GM21381 (cell line): ENCODE results near the gene ZCRB1.
"Not testable (repeated sequence)": the region's sequence is repeated elsewhere in the genome, so short reads cannot be mapped to it uniquely, and the experiment has no call there.

Experiments
- ATAC-seq: cut with Tn5 transposase; IDR thresholded peaks from one replicate; pipeline ENCODE4 v1.9.1; 2021; ENCODE audit warnings: mild to moderate bottlenecking, moderate library complexity; ENCODE audit not compliant: unreplicated experiment

ZCRB1 gene

GRCh38 chr12:42325653-42326474, at the start of gene ZCRB1, which contains the start of gene PPHLN1:
Gene ZCRB1 (minus strand): TSS chr12:42326094. CDS start chr12:42324102, 1,992 bp downstream.
Gene PPHLN1 (plus strand): TSS chr12:42326167. CDS start chr12:42335903, 9,736 bp downstream.
- peak; percentile 93 for ATAC-seq

- no peak for ATAC-seq
Observed at GRCh38 chr12:42373669-42374068, 47.8 kb upstream of the ZCRB1 start.

GRCh38 chr12:42372154-42372791, 46.4 kb upstream of the ZCRB1 start:
- peak; percentile 77 for ATAC-seq

- no peak for ATAC-seq
Observed at GRCh38 chr12:42370013-42370412, 44.1 kb upstream of the ZCRB1 start.

GRCh38 chr12:42365486-42365885, 39.6 kb upstream of the ZCRB1 start:
- no peak for ATAC-seq

- ATAC-seq = no peak
Observed at GRCh38 chr12:42364692-42365091, 38.8 kb upstream of the ZCRB1 start.

- ATAC-seq = no peak
Observed at GRCh38 chr12:42362647-42363260, 36.9 kb upstream of the ZCRB1 start.

- ATAC-seq = no peak
Observed at GRCh38 chr12:42361909-42362646, 36.2 kb upstream of the ZCRB1 start.

- peak; percentile 79 for ATAC-seq
Observed at GRCh38 chr12:42360747-42361403, 35.0 kb upstream of the ZCRB1 start.

GRCh38 chr12:42356344-42356743, 30.4 kb upstream of the ZCRB1 start:
- no peak for ATAC-seq

- not testable (repeated sequence) for ATAC-seq
Observed at GRCh38 chr12:42350021-42350407, 24.1 kb upstream of the ZCRB1 start.

- ATAC-seq = not testable (repeated sequence)
Observed at GRCh38 chr12:42349119-42350020, 23.5 kb upstream of the ZCRB1 start.

- ATAC-seq = no peak
Observed at GRCh38 chr12:42346403-42347002, 20.6 kb upstream of the ZCRB1 start.

GRCh38 chr12:42343721-42344120, 17.8 kb upstream of the ZCRB1 start:
- ATAC-seq = no peak

GRCh38 chr12:42342028-42342427, 16.1 kb upstream of the ZCRB1 start:
- ATAC-seq = no peak

GRCh38 chr12:42338280-42338679, 12.4 kb upstream of the ZCRB1 start:
- ATAC-seq = no peak

- ATAC-seq = no peak
Observed at GRCh38 chr12:42336286-42336685, 10.4 kb upstream of the ZCRB1 start.

- peak; percentile 53 for ATAC-seq
Observed at GRCh38 chr12:42332301-42333285, 6.7 kb upstream of the ZCRB1 start.
